Measurements from ENCODE around the gene NOX3. TPM values are rescaled to one million over a fixed set of nuclear protein-coding genes. Genes with fewer than 3 reads are reported as not detected.
A peak's percentile ranks its signal among the peaks of the same experiment; 100 is the strongest.
"Not testable (repeated sequence)": the region's sequence is repeated elsewhere in the genome, so short reads cannot be mapped to it uniquely, and the experiment has no call there.

Gene NOX3
- total RNA-seq, 6 donors from 2014 or later, result not detected

DNA sequence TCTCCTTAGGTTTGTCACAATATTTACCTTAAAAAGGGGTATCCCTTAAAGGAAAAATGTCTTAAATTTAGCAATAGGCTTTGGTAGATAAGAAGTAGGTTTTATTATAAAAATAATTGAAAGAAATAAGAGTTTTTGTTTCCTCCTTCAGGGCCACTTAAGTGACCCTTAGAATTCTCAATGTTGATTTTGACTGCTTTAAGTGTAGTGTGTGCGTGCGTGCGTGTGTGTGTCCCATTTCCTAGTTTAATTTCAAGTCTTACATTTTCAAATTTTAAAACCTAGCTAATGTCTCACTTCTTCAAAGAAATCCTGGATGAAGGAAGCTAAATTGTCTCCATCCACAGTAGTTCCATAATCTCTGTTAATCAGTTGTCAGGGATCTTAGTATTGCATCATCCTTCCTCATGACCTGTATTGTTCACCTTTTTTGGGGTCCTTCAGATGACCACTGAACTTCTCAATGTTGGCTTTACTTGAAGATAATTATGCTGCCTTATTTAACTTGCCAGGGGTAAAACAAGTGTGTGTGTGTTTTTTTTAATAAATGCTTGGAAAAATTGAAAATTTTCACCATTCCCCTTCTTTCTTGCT lies 90.7 kb downstream of the NOX3 start:
- H3K27me3 ChIP-seq, result no peaks in the 10 kb centered on the region
- no peaks in the 10 kb centered on the region for H3K9me3 ChIP-seq
- ATAC-seq (ENCODE audit: low FRiP score in 2 of 2), result no peak
- DNase-seq, result no peak
- H3K4me1 ChIP-seq, result no peaks in the 10 kb centered on the region
- H3K27ac ChIP-seq, result no peak overlapping the region
- TF ChIP-seq EP300 (IDR thresholded peaks at IDR 0.05) (no peak), POLR2AphosphoS5 (IDR thresholded peaks at IDR 0.05) (no peak), POLR2A (IDR thresholded peaks at IDR 0.05) (no peak)
- TF ChIP-seq, protein P1, sequence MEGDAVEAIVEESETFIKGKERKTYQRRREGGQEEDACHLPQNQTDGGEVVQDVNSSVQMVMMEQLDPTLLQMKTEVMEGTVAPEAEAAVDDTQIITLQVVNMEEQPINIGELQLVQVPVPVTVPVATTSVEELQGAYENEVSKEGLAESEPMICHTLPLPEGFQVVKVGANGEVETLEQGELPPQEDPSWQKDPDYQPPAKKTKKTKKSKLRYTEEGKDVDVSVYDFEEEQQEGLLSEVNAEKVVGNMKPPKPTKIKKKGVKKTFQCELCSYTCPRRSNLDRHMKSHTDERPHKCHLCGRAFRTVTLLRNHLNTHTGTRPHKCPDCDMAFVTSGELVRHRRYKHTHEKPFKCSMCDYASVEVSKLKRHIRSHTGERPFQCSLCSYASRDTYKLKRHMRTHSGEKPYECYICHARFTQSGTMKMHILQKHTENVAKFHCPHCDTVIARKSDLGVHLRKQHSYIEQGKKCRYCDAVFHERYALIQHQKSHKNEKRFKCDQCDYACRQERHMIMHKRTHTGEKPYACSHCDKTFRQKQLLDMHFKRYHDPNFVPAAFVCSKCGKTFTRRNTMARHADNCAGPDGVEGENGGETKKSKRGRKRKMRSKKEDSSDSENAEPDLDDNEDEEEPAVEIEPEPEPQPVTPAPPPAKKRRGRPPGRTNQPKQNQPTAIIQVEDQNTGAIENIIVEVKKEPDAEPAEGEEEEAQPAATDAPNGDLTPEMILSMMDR (IDR thresholded peaks at IDR 0.05), result no peak
- no peaks in the 10 kb centered on the region for H3K36me3 ChIP-seq
- H3K4me3 ChIP-seq, result no peak overlapping the region
- WGBS, 2 donors, result 75 to 76% methylated on average over 3 of the region's 3 CpGs

DNA sequence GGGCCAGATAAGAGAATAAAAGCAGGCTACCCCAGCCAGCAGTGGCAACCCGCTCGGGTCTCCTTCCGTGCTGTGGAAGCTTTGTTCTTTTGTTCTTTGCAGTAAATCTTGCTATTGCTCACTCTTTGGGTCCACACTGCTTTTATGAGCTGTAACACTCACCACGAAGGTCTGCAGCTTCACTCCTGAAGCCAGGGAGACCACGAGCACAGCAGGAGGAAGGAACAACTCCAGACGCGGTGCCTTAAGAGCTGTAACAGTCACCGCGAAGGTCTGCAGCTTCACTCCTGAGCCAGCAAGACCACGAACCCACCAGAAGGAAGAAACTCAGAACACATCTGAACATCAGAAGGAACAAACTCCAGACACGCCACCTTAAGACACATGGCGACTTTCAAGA lies 91.6 kb downstream of the NOX3 start:
- not testable (repeated sequence) for H3K36me3 ChIP-seq; ATAC-seq (ENCODE audit: low FRiP score in 2 of 2); H3K27me3 ChIP-seq; H3K9me3 ChIP-seq; DNase-seq; H3K27ac ChIP-seq; H3K4me1 ChIP-seq; H3K4me3 ChIP-seq
- 58 to 75% methylated on average over 12 of the region's 12 CpGs for WGBS, 2 donors

DNA sequence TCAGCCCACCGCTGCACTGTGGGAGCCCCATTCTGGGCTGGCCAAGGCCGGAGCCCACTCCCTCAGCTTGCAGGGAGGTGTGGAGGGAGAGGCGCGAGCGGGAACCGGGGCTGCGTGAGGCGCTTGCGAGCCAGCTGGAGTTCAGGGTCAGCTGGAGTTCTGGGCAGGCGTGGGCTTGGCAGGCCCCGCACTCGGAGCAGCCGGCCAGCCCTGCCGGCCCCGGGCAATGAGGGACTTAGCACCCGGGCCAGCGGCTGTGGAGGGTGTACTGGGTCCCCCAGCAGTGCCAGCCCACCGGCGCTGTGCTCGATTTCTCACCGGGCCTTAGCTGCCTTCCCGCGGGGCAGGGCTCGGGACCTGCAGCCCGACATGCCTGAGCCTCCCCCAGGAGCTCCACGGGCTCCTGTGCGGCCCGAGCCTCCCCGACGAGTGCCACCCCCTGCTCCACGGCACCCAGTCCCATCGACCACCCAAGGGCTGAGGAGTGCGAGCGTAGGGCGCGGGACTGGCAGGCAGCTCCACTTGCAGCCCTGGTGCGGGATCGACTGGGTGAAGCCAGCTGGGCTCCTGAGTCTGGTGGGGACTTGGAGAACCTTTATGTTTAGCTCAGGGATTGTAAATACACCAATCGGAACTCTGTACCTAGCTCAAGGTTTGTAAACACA lies 92.5 kb downstream of the NOX3 start:
- H3K4me3 ChIP-seq; H3K27me3 ChIP-seq; ATAC-seq (ENCODE audit: low FRiP score in 2 of 2); H3K27ac ChIP-seq; H3K4me1 ChIP-seq; H3K9me3 ChIP-seq; H3K36me3 ChIP-seq: not testable (repeated sequence)
- peak in 1 of 2 donors; percentile 80 for DNase-seq
- WGBS, 2 donors, result 95% methylated on average over 28 to 37 of the region's 39 CpGs

DNA sequence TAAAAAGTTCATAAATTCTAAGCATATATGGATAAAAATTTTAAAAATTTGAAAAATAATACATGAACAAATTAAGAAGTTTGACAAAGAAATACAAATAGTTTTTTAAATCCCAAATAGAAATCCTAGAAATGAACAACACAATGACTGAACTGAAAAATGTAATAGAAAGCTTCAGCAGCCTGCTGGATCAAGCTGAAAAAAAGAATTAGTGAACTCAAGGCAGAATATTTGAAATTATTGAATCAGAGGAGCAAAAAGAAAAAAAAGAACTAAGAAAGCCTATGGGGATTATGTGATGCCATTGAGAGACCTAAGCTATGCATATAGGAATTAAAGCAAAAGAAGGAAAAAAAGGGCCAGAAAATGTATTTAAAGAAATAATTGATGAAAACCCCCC lies 101.5 kb downstream of the NOX3 start:
- Histone ChIP-seq H3K4me3 (no peak overlapping the region), H3K4me1 (no peaks in the 10 kb centered on the region), H3K36me3 (no peaks in the 10 kb centered on the region), H3K9me3 (peaks cover 0 to 16% (median 9%) of the 10 kb centered on the region in 4 donors), H3K27me3 (no peaks in the 10 kb centered on the region), H3K27ac (no peak overlapping the region)
- TF ChIP-seq POLR2AphosphoS5 (IDR thresholded peaks at IDR 0.05) (no peak), EP300 (IDR thresholded peaks at IDR 0.05) (no peak), POLR2A (IDR thresholded peaks at IDR 0.05) (no peak)
- TF ChIP-seq, protein P1 (IDR thresholded peaks at IDR 0.05), result no peak
- no peak for DNase-seq
- no peak for ATAC-seq (ENCODE audit: low FRiP score in 2 of 2)

DNA sequence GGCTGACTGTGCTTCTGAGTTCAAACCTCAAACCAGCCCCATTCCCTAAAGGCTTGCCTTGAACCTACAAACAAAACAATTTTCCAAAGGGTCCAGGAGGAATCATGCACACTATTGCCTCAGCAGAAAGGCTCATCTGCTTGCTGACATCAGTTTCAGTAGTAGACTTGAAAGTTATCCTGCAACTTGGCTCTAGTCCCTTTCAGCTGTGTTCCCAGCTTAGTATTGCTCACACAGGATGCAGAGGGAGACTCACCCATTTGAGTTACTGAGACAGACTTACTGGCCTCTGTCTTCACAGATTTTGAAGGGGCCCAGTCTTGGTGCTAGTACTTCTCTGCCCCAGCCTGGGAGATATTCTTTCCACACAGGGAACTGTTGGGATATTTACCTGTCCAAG lies 102.8 kb downstream of the NOX3 start:
- H3K27me3 ChIP-seq, result no peaks in the 10 kb centered on the region
- ATAC-seq (ENCODE audit: low FRiP score in 2 of 2) (no peak), DNase-seq (no peak)
- H3K9me3 ChIP-seq, result peaks cover 0 to 16% (median 9%) of the 10 kb centered on the region in 4 donors
- H3K27ac ChIP-seq, result no peak overlapping the region
- TF ChIP-seq POLR2A (IDR thresholded peaks at IDR 0.05) (no peak), POLR2AphosphoS5 (IDR thresholded peaks at IDR 0.05) (no peak), EP300 (IDR thresholded peaks at IDR 0.05) (no peak)
- TF ChIP-seq, protein P1 (IDR thresholded peaks at IDR 0.05), result no peak
- no peaks in the 10 kb centered on the region for H3K36me3 ChIP-seq
- no peaks in the 10 kb centered on the region for H3K4me1 ChIP-seq
- H3K4me3 ChIP-seq, result no peak overlapping the region

DNA sequence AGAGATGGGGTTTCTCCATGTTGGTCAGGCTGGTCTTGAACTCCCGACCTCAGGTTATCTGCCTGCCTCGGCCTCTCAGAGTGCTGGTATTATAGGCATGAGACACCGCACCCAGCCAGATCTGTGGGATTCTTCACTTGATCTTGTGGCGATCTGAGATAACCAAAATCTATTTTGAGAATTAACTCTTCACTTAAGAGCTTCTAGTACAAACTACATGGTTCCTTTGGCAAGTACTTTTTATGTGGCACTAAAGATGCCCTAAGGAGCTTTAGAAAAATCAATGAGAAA lies 103.6 kb downstream of the NOX3 start:
- H3K36me3 ChIP-seq, result no peaks in the 10 kb centered on the region
- no peaks in the 10 kb centered on the region for H3K4me1 ChIP-seq
- WGBS, 2 donors, result 81 to 85% methylated on average over 4 of the region's 4 CpGs
- H3K4me3 ChIP-seq, result no peak overlapping the region
- DNase-seq, result no peak
- TF ChIP-seq POLR2A (IDR thresholded peaks at IDR 0.05) (no peak), EP300 (IDR thresholded peaks at IDR 0.05) (no peak), POLR2AphosphoS5 (IDR thresholded peaks at IDR 0.05) (no peak)
- TF ChIP-seq, protein P1 (IDR thresholded peaks at IDR 0.05), result no peak
- H3K9me3 ChIP-seq, result peaks cover 0 to 16% (median 9%) of the 10 kb centered on the region in 4 donors
- H3K27me3 ChIP-seq, result no peaks in the 10 kb centered on the region
- no peak overlapping the region for H3K27ac ChIP-seq
- ATAC-seq (ENCODE audit: low FRiP score in 2 of 2), result no peak

All from upper lobe of left lung (tissue), 6 donors.